ENCODE measurements around the gene PRR5. TPM values are rescaled to one million over a fixed set of nuclear protein-coding genes. Genes with fewer than 3 reads are reported as not detected.
A peak's percentile ranks its signal among the peaks of the same experiment; 100 is the strongest.
"Not testable (repeated sequence)": the region's sequence is repeated elsewhere in the genome, so short reads cannot be mapped to it uniquely, and the experiment has no call there.

PRR5 gene
- total RNA-seq, 1 donor from 2014 or later: 27.6 TPM

DNA sequence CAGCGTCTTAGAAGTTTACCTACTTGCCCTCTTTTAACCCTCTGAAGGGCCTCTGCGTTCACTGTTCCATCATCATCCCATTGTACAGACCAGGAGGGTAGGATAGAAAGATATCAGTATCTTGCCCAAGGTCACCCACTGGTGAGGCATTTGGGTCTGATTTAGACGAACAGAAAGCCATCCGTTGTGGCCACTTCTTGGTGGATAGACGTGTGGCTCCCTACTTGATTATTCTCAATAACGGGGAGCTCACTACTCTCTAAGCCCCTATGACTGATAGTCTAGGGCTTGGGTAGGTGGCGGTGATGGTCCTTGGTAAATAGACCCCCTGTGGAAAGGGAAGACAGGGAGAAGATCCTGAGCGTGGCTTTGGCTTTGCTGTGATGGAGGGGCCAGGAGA, 28.6 kb upstream of the PRR5 start:
- DNase-seq (ENCODE audit: low spot score): no peak

DNA sequence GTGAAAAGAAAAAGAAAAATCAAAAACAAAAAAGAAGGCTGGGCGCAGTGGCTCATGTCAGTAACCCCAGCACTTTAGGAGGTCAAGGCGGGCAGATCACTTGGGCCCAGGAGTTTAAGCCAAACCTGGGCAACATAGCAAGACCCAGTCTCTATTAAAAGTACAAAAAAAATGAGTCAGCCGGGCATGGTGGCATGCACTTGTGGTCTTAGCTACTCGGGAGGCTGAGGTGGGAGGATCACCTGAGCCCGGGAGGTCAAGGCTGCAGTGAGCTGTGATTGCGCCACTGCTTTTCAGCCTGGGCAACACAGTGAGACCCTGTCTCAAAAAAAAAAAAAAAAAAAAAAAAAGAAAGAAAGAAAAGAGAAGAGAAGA, 26.0 kb upstream of the PRR5 start:
- DNase-seq (ENCODE audit: low spot score): not testable (repeated sequence)

DNA sequence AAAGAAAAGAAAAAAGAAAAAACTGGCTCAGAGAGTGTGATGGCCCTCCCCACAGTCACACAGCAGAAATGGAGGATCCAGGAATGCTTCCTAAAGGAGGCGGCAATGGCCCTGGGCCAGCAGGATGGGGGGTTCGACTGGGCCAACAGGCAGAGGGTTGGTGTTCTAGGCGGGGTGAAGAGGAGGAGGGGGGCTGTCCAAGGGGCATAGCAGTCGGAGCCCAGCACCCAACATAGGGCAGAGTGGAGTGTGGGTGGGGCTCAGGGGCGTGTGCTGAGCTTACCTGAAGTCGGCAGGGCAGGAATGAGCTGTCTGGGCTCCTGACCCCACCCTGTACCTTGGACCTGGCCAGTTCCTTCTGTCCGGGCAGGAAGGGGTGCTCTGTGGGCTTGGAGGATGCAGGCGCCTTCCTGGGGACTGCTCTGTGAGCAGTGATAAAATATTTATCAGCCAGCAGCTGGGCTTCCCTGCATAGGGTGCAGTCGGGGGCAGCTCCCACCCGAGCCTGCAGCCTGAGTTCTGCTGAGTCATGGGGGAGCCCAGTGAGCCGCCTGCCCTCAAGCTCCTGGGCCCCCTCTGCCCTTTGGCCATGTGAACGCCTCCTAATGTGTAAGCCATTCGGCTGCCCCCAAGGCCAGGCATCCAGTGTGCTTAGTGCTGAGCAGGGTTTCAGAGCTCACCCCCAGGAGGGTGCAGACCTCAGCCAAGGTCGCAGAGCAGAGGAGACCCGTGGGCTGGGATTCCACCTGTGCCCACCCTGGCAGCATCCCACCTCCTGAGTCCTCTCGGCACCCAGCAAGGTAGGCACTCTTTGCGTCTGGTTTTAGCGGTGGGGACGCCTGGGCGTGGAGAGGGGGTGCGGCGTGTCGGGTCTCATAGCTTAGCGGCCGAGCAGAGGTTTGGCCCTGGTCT, 25.3 kb upstream of the PRR5 start:
- DNase-seq (ENCODE audit: low spot score): no peak

DNA sequence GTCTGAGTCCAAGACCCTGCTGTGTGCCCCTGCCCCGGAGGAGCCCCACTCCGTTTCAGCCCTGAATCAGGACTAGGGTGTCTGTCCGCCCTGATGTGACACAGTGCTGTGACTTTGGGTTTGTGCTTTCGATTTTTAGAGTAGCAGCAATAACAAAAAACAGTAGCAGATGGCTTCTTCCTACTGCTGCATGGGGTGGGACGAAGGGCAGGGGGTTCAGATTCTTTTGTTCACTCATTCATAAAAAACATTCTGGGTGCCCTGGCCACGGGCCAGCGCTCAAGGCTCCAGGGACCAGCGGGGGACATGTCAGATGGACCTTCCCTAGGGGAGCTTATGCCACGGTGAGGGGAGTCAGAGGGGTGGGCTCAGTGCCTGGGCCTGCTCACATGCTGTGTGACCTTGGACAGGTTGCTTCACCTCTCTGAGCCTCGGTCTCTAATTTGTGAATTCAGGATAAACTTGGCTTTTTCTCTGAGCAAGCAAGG, 24.6 kb upstream of the PRR5 start:
- DNase-seq (ENCODE audit: low spot score): no peak

DNA sequence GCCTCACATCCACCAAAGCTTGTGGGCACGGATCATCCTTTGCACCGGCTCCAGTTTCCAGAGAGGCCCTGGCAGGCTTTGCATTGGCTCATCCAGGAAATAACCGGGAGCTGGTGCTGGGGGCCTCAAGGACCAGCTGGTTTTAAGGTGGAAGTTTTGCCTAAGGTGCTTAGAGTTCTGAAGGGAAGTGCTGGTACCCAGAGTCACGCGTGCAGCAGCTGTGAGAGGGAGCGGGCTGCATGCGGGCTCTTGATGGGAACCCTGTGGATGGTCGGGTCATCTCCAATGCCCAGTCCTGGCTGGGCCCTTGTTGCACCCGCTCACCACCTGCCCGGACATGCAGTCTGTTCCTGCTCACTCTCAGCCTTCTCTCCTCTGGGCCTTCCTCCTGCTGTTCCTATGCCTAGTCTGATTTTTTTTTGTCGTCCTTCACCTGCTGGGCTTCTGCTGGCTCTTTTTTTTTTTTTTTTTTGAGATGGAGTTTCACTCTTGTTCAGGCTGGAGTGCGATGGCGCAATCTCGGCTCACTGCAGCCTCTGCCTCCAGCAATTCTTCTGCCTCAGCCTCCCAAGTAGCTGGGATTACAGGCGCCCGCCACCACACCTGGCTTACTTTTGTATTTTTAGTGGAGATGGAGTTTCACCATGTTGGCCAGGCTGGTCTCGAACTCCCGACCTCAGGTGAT, 24.0 kb upstream of the PRR5 start:
- DNase-seq (ENCODE audit: low spot score): no peak

DNA sequence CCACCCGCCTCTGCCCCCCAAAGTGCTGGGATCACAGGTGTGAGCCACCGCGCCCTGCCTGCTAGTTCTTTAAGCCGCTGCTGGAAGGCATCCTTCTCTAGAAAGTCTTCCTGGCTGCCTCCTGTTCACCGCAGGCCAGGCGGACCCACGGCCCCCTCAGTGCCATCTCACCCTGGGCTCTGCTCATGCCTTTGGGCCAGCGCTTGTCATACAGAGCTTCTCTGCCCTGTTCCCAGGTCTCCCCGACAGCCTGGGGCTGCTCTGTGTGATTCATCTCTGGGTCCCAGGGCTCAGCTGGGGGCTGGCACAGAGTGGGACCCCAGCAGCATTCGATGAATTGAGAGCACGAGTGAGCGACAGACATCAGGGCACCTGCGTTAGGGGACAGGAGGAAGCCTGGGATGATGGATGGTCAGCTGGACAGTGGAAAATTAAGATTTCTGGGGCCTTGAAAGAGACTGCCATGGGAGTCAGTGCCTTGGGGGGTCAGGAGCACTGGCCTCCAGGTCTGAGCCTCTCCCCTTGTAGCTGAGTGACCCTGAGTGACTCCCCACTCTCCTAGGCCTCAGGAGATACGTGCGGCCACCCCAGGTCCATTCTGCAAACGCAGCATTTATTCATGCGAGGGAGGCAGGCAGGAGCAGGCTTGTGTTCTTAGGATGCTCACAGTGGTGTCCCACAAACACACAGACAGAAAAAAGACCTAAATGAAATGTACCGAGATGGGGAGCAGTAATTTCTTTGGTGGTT, 23.3 kb upstream of the PRR5 start:
- DNase-seq (ENCODE audit: low spot score): no peak

DNA sequence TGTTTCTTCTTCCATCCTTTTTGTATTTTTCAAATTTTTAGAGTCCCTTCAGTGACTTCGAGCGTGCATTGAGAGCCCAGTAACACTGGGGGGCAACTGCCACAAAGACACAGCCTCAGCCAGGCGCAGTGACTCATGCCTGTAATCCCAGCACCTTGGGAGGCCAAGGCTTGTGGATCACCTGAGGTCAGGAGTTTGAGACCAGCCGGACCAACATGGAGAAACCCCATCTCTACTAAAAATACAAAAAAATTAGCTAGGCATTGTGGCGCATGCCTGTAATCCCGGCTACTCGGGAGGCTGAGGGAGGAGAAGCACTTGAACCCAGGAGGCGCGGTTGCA, 22.7 kb upstream of the PRR5 start:
- not testable (repeated sequence) for DNase-seq (ENCODE audit: low spot score)

DNA sequence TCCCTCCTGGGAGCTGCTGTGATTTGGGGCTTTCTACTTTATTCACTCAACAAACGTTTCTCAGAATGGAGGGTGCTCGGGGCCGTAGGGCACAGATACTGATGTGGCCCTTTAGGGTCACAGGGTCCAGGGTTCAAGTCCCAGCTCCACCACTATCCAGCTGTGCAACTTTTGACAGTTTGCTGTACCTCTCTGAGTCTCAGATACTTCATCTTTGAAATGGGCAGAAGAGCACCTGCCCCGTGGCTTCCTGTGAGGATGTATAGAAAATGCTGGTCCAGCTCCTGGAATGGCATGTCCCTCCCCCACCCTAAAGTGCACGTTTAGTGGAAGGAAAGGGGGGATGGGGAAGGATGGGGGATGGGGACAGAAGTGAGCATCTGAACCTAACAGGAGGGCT, 21.9 kb upstream of the PRR5 start:
- DNase-seq (ENCODE audit: low spot score): no peak

DNA sequence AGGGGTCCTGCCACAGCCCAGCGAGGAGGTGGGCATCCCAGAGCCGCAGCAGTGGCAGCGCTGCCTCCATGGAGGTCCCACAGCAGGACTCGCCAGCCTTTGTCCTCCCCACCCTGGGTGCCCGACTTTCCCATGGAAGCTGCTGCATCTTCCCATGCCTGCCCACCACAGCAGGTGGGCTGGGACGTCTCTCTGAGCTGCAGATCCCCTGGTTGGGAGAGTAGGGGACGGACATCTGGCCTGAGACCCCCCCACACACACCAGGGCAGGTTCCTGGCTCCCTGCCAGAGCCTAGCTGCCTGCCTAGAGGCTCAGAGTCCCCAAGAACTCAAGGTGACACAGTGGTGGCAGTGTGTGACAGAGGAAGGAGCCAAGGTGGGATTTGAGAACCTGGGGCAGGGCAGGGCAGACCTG, 21.5 kb upstream of the PRR5 start:
- no peak for DNase-seq (ENCODE audit: low spot score)

DNA sequence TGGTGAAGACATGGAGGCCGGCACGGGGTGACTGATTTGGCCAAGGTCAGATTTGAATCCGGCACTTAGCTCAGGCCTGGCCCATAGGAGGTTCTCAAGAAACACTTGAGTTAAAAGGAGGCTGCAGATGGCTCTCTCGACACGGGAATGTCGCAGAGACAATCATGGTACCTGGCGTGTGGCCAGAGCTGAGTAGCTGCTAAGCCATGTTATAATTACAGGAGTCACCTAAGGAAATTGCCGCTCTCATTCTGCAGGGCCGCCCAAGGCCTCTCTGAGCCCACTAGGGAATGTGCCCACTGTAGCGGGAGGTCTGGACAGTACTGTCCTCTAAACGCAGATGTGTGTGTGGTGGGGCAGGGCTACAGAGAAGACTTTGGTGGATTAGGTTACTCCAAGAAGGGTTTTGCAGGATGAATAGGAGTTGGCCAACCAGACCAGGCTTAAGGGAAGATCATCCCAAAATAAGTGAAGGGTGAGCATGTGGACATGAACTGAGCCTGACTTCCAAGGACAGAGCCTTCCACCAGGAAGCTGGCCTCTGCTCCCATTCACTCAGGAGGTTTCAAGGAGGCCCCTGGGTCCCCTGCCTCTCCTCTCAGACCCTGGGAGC, 19.3 kb upstream of the PRR5 start:
- no peak for DNase-seq (ENCODE audit: low spot score)

DNA sequence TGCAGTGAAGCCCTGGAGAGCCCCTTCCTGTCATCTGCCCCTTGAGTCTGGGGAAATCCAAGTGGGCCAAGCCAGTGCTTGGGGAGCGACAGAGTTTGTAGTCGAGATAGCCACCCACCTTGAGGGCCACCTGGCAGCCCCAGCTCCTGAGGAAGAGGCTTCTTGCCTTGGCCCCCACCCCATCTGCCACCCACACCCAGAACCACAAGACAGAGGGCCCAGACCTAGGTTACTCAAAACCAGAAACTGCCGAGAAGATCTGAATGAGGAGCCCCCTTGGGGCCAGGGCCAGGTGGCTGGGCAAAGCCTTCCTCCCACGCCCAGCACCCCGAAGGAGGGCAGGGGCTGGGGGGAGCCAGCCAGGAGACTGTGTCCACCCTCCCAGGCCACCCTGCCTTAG, 18.8 kb upstream of the PRR5 start:
- no peak for DNase-seq (ENCODE audit: low spot score)

DNA sequence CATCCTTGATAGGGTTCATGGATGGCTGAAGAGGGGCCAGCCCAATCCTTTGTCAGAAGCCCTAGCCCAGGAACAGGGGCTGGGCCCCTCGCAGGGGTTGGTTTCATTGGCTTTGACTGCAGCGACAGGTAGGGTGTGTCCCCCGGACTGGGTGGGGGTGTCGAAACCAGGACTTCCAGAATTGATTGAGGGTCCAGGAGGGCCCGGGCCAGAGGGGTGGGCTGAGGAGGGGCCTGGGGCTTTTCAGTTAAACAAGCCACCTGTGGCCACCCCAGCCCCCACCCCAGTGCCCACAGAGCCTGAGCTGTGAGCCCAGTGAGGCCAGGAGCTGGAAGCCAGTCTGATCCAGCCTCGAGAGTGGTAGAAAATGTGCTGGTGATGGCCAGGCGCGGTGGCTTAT, 18.1 kb upstream of the PRR5 start:
- DNase-seq (ENCODE audit: low spot score): no peak

DNA sequence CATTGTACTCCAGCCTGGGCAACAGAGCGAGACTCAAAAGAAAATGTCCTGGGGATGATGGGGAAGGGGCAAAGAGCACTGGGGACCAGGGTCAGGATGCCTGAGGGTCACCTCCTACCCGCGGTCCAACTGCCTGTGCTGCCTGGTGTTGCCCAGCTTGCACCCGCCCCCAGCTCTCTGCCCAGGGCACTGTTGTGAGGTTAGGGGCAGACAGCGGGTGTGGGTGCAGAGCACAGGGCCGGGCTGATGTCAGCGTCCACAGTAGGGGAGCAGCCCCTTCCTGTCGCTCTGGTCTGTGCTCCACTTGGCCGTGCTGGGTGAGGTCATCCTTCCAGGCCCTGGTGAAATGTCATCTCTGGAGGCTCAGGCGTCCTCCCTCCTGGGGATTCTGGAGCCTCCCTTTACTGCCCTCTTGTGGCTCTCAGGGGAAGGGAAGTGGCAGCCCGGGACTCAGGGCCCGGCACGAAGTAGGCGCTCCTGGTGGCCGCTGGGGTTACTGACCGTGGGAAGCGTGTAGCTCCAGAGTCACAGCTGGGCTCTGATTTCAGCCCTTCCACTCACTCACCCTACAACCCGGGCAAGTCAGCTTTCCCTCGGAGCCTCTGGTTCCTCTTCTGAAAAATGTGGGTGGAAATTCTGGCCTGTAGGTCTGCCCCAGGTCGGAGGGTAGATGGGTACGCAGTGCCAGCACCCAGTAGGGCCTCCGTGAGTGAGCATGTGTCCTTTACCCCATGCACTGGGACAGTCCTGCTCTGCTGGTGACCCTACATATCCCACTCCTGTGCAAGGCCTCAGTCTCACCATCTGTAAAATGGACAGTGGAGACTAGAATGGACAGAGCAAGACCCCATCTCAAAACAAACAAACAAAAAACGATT, 17.3 kb upstream of the PRR5 start:
- DNase-seq (ENCODE audit: low spot score): peak; percentile 85

DNA sequence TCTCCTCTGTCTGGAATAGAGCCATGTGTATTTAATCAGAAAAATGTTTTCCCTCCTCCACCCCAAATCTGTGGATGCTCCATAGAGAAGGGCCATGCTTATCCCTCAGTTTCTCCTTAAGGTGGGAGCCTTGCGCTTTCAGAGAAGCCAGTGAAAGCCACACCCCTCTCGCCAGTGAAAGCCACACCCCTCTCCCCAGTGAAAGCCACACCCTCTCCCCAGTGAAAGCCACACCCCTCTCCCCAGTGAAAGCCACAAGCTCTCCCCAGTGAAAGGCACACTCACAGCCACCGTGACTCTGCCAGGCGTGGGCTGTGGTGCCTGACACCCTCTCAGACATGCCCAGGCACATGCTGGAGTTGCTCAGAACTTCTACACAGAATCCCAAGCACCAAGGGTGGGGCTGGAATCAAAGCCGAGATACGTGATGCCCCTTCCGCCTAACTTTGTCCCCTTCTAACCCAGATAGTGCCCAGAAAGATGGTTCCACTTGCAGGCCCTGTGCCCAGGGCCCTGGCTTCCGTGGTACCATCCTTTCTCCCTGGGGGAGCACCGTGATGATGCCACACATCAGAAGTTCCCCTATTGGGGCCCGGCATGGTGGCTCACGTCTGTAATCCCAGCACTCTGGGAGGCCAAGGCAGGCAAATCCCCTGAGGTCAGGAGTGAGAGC, 16.5 kb upstream of the PRR5 start:
- peak; percentile 86 for DNase-seq (ENCODE audit: low spot score)

DNA sequence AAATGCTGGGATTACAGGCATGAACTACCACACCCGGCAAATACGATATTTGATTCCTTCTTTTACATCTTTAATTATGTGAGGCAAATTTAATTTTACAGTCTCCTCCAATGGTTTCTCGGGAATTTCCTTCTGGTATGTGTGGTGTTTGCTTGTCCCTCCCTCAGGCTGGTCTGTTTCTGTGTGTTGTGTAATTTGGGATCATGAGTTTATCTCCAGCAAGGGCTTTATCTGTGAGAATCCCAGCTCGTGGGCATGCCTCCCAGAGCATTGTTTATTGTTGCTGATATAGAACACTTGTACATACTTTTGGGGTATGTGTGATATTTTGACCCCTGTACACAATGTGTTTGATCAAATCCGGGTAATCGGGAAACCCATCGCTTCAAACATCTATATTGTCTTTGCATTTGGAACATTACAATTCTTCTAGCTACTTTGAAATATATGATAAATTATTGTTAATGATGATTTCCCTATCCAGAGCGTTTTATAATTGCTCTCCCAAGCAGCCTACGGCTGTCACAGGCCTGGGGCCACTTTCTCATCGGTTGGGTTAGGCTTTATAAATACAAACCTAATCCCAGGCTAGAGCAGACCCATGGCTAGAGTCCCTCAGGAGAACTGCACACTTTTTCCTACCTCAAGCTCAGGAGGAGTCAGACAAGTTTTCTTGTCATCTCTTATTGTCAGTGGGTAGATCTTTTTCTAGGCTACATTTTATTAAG, 15.0 kb upstream of the PRR5 start:
- no peak for DNase-seq (ENCODE audit: low spot score)

DNA sequence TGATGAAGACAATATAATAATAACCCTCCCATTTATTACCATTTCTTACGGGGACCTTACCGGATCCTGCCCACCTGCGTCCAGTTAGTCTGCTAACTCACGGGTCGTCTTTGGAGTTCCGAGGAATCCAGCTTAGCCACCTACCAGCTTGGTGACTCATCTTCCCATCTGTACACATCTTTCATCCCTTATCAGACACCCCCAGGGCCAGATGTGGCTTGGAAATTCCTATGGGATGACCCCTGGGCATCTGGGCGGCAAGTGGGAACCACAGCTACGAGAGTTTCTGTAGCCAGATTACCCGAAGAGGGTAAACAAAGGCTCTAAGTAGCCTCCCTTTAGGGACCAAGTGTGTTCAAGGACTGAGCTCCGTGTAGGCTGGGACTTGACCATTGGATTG, 12.8 kb upstream of the PRR5 start:
- no peak for DNase-seq (ENCODE audit: low spot score)

DNA sequence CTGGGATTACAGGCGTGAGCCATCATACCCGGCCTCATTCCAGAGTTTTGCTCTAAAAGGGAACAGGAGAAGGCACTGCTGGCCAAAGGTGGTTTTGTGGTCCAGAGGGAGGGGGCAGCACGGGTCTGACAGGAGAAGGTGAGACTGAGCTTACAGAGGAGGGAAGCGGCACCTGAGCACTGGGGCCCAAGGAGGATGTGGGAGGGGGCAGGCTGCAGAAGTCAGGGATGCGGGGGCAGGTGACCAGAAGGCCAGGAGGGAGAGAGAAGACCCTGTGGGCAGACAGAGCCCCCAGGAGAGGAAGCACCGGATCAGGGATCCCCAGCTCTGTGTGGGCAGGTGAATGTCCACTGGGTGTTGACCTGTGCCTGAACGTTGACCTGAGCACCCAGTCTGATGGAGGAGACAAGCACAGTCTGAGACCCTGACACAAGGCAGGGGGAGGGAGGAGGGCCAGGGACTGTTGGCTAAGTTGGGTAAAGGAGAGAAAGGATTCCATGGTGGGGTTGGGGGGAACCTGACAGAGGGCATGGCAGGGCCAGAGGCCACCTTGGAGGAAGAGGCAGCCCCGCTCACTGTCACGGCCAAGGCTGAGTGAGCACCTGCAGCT, 12.0 kb upstream of the PRR5 start:
- DNase-seq (ENCODE audit: low spot score): no peak

DNA sequence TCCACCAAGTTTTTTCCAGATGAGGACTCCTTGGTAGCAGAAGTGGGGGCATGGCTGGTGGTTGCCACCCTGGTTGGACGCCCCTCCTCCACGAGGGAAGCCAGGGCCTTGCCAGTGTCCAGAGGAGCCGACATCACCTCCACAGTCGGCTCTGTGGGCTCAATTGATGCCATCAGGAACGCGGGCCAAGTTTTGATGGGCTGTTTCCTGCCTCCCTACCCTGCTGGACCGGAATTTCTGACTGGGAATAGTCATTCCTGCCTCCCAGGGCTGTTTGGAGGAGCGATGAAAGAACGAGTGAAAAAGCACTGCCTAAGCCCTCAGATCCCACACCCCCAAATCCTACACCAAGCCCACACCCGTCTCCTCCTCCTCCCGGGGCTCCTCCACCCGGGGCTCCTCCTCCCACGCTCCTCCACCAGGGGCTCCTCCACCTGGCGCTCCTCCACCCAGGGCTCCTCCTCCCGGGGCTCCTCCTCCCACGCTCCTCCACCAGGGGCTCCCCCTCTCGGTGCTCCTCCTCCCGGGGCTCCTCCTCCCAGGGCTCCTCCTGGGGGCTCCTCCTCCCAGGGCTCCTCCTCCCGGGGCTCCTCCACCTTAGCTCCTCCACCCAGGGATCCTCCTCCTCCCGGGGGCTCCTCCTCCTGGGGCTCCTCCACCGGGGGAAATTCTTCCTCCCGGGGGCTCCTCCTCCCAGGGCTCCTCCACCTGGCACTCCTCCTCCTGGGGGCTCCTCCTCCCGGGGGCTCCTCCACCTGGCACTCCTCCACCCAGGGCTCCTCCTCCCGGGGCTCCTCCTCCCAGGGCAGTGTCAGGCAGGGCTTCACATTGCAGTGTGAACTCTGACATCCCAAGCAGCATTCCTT, 10.0 kb upstream of the PRR5 start:
- DNase-seq (ENCODE audit: low spot score): no peak

DNA sequence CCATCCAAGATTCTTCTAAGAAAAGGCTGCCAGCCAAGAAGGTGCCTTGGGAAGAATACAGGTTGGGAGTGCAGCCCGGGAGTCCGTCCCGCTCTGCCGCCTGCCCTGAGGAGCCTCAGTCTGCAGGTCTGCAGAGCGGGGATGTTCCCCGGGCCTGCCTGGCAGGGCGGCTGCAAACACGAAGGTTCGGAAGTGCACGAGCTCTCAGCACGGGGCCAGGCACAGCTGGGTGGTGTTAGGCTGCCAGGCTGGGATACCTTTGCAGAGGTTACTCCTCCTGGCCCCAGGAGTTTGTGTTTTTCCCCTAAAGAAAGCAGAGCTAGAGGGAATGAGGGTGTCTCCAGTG, 9.4 kb upstream of the PRR5 start:
- no peak for DNase-seq (ENCODE audit: low spot score)

Data from ureter (tissue), 1 donor.